ENCODE results near the gene PLEKHG3. TPM values are rescaled to one million over a fixed set of nuclear protein-coding genes. Genes with fewer than 3 reads are reported as not detected.

Gene PLEKHG3
- total RNA-seq, 3 donors from 2014 or later = 18.7 to 31.5 (median 30.3) TPM

DNA sequence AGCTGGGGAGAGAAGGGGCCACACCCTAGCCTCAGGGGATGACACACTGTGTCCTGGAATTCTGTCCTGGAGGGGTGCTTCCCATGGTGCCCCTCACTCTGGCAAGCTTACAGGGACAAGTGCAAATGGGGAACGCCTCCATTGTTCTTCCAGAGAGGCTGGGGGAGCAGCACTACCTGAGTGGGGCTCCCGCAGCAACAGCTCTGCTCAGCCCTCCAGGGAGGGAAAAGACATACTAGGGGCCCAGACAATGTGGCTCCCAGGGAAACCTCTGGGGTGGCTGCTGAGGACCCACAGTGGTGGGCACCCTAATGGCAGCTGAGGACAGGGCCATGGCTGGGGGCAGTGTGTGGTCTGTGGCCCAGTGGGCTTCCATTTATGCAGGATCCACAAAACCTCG is 69.4 kb downstream of the PLEKHG3 start:
- no peaks in the 10 kb centered on the region for H3K36me3 ChIP-seq
- no peak overlapping the region for H3K4me3 ChIP-seq
- TF ChIP-seq POLR2AphosphoS5 (IDR thresholded peaks at IDR 0.05) (no peak), CTCF (IDR thresholded peaks at IDR 0.05) (no peak), POLR2A (IDR thresholded peaks at IDR 0.05) (no peak)
- no peaks in the 10 kb centered on the region for H3K27me3 ChIP-seq
- H3K9me3 ChIP-seq = no peaks in the 10 kb centered on the region
- no peak overlapping the region for H3K27ac ChIP-seq
- intact Hi-C loops (cut with DNase I; ENCODE audit: low total_unique reads) = no loop called here
- no peaks in the 10 kb centered on the region for H3K4me1 ChIP-seq
- DNase-seq (ENCODE audit: low spot score in 2 of 2) = no peak

- intact Hi-C loops (cut with DNase I; ENCODE audit: low total_unique reads) = no loop called here
- no peak overlapping the region for H3K27ac ChIP-seq
- no peaks in the 10 kb centered on the region for H3K9me3 ChIP-seq
- DNase-seq (ENCODE audit: low spot score in 2 of 2) = no peak
- H3K36me3 ChIP-seq = no peaks in the 10 kb centered on the region
- H3K27me3 ChIP-seq = no peaks in the 10 kb centered on the region
- no peaks in the 10 kb centered on the region for H3K4me1 ChIP-seq
- TF ChIP-seq CTCF (IDR thresholded peaks at IDR 0.05) (no peak), POLR2A (IDR thresholded peaks at IDR 0.05) (no peak), POLR2AphosphoS5 (IDR thresholded peaks at IDR 0.05) (no peak)
- no peak overlapping the region for H3K4me3 ChIP-seq
These were observed 70.0 kb downstream of the PLEKHG3 start for GRCh38 chr14:64774272-64774671.

GRCh38 chr14:64775081-64775777 is 71.0 kb downstream of the PLEKHG3 start:
- Histone ChIP-seq H3K27ac (no peak overlapping the region), H3K4me3 (no peak overlapping the region), H3K9me3 (no peaks in the 10 kb centered on the region), H3K4me1 (no peaks in the 10 kb centered on the region), H3K36me3 (no peaks in the 10 kb centered on the region), H3K27me3 (no peaks in the 10 kb centered on the region)
- no peak for DNase-seq (ENCODE audit: low spot score in 2 of 2)
- TF ChIP-seq CTCF (IDR thresholded peaks at IDR 0.05) = no peak
- TF ChIP-seq POLR2AphosphoS5 (IDR thresholded peaks at IDR 0.05) = no peak
- TF ChIP-seq POLR2A (IDR thresholded peaks at IDR 0.05) = no peak
- intact Hi-C loops (cut with DNase I; ENCODE audit: low total_unique reads) = no loop called here

- no peak for TF ChIP-seq POLR2A (IDR thresholded peaks at IDR 0.05)
- TF ChIP-seq CTCF (IDR thresholded peaks at IDR 0.05) = no peak
- no peak for TF ChIP-seq POLR2AphosphoS5 (IDR thresholded peaks at IDR 0.05)
- intact Hi-C loops (cut with DNase I; ENCODE audit: low total_unique reads) = no loop called here
- DNase-seq (ENCODE audit: low spot score in 2 of 2) = no peak
- H3K27me3 ChIP-seq = no peaks in the 10 kb centered on the region
- H3K36me3 ChIP-seq = no peaks in the 10 kb centered on the region
- H3K9me3 ChIP-seq = no peaks in the 10 kb centered on the region
- no peaks in the 10 kb centered on the region for H3K4me1 ChIP-seq
- H3K4me3 ChIP-seq = no peak overlapping the region
- H3K27ac ChIP-seq = no peak overlapping the region
These were observed 73.2 kb downstream of the PLEKHG3 start for GRCh38 chr14:64777461-64777860.

DNA sequence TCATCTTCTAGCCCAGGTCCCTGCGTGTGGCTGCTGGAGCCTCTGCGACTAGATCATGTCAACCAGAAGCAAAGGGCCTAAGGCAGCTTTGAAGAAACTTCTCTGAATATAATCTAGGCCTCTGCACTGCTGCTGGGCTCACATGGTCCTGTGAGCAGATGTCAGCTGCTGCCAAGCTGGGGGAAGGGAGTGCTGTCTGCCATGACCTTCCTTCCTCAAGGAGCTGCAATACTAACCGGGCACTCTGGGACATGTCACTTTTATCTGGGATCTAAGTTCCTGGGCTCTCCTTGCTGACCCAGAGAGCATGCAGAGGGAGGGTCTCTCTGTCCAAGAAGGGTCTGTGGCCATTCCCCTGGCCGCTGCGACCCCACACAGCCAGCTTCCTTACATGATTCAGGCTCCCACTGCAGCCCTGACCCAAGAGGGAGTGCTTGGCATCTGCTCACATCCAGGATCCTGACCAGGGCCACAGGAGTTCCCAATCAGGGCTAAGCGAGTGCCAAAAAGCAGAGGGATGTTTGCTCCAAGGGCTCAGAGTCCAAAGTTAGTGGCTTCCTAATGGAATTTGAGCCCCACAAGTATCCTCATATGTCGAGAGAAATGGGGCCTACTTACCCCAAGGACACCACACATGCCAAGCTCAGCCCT is 74.0 kb downstream of the PLEKHG3 start:
- Histone ChIP-seq H3K27ac (no peak overlapping the region), H3K9me3 (no peaks in the 10 kb centered on the region), H3K36me3 (no peaks in the 10 kb centered on the region), H3K4me1 (no peaks in the 10 kb centered on the region), H3K4me3 (no peak overlapping the region), H3K27me3 (no peaks in the 10 kb centered on the region)
- DNase-seq (ENCODE audit: low spot score in 2 of 2) = no peak
- intact Hi-C loops (cut with DNase I; ENCODE audit: low total_unique reads) = no loop called here
- TF ChIP-seq POLR2AphosphoS5 (IDR thresholded peaks at IDR 0.05) = no peak
